ENCODE measurements around the gene CINP.

The CINP gene

GRCh38 chr14:102389246-102389645 lies 26.6 kb upstream of the CINP start:
- Histone ChIP-seq H2BK15ac (ENCODE audit: low read depth, poor library complexity, severe bottlenecking) (no peak overlapping the region), H2BK5ac (ENCODE audit: low read depth, low read length, poor library complexity, severe bottlenecking) (no peak overlapping the region), H3K9me3 (ENCODE audit: control insufficient read depth, low read length) (no peaks in the 10 kb centered on the region), H2AK5ac (ENCODE audit: low read length, severe bottlenecking) (no peak overlapping the region), H2BK120ac (ENCODE audit: low read depth, low read length) (no peak overlapping the region), H3K4me2 (ENCODE audit: low read length, poor library complexity, severe bottlenecking) (no peak overlapping the region), H3K27ac (ENCODE audit: low read length, poor library complexity, severe bottlenecking) (no peak overlapping the region), H3K14ac (ENCODE audit: low read length in 2 of 2) (no peak overlapping the region), H4K91ac (ENCODE audit: low read length) (no peak overlapping the region), H3K4ac (ENCODE audit: low read depth in 1 of 2, low read length in 2 of 2) (no peak overlapping the region), H3K36me3 (ENCODE audit: control insufficient read depth in 1 of 2, insufficient read depth in 2 of 2, low read depth in 1 of 2, low read length in 2 of 2) (peaks cover 6 to 31% of the 10 kb centered on the region in 2 experiments), H3K79me1 (replicated peaks; ENCODE audit: low read length, poor library complexity, severe bottlenecking) (peaks cover 7% of the 10 kb centered on the region), H3K23ac (ENCODE audit: low read length in 2 of 2) (no peak overlapping the region), H3K18ac (ENCODE audit: low read depth in 1 of 2, low read length in 2 of 2) (no peak overlapping the region), H3K27me3 (ENCODE audit: control insufficient read depth in 1 of 2, insufficient read depth in 1 of 2, low read length in 2 of 2) (no peaks in the 10 kb centered on the region), H4K8ac (ENCODE audit: low read length) (no peak overlapping the region), H3K4me3 (ENCODE audit: insufficient read depth in 1 of 2, low read depth in 1 of 2, low read length in 2 of 2) (no peak overlapping the region), H2BK12ac (ENCODE audit: low read length in 2 of 2) (no peak overlapping the region), H2AFZ (ENCODE audit: low read depth, low read length) (no peak overlapping the region), H3K9ac (ENCODE audit: low read length) (no peak overlapping the region), H3K4me1 (ENCODE audit: control insufficient read depth, insufficient read depth, low read depth, low read length) (no peaks in the 10 kb centered on the region)
- WGBS, result 100% methylated on average over 1 of the region's 2 CpGs
- DNase-seq, result no peak

- Histone ChIP-seq H3K4me3 (ENCODE audit: insufficient read depth in 1 of 2, low read depth in 1 of 2, low read length in 2 of 2) (no peak overlapping the region), H3K79me1 (replicated peaks; ENCODE audit: low read length, poor library complexity, severe bottlenecking) (peaks cover 4% of the 10 kb centered on the region), H2AK5ac (ENCODE audit: low read length, severe bottlenecking) (no peak overlapping the region), H4K8ac (ENCODE audit: low read length) (no peak overlapping the region), H2BK5ac (ENCODE audit: low read depth, low read length, poor library complexity, severe bottlenecking) (no peak overlapping the region), H2BK120ac (ENCODE audit: low read depth, low read length) (no peak overlapping the region), H3K4me2 (ENCODE audit: low read length, poor library complexity, severe bottlenecking) (no peak overlapping the region), H3K18ac (ENCODE audit: low read depth in 1 of 2, low read length in 2 of 2) (no peak overlapping the region), H3K4me1 (ENCODE audit: control insufficient read depth, insufficient read depth, low read depth, low read length) (no peaks in the 10 kb centered on the region), H2AFZ (ENCODE audit: low read depth, low read length) (no peak overlapping the region), H2BK15ac (ENCODE audit: low read depth, poor library complexity, severe bottlenecking) (no peak overlapping the region), H4K91ac (ENCODE audit: low read length) (no peak overlapping the region), H2BK12ac (ENCODE audit: low read length in 2 of 2) (no peak overlapping the region), H3K14ac (ENCODE audit: low read length in 2 of 2) (no peak overlapping the region), H3K9ac (ENCODE audit: low read length) (no peak overlapping the region), H3K23ac (ENCODE audit: low read length in 2 of 2) (no peak overlapping the region), H3K36me3 (ENCODE audit: control insufficient read depth in 1 of 2, insufficient read depth in 2 of 2, low read depth in 1 of 2, low read length in 2 of 2) (peaks cover 6 to 37% of the 10 kb centered on the region in 2 experiments), H3K27ac (ENCODE audit: low read length, poor library complexity, severe bottlenecking) (no peak overlapping the region), H3K27me3 (ENCODE audit: control insufficient read depth in 1 of 2, insufficient read depth in 1 of 2, low read length in 2 of 2) (no peaks in the 10 kb centered on the region), H3K4ac (ENCODE audit: low read depth in 1 of 2, low read length in 2 of 2) (no peak overlapping the region), H3K9me3 (ENCODE audit: control insufficient read depth, low read length) (no peaks in the 10 kb centered on the region)
- no peak for DNase-seq
Observed at GRCh38 chr14:102387086-102387485, 24.4 kb upstream of the CINP start.

GRCh38 chr14:102378830-102379229 lies 16.1 kb upstream of the CINP start:
- H3K9ac ChIP-seq (ENCODE audit: low read length), result no peak overlapping the region
- DNase-seq, result no peak
- H3K27me3 ChIP-seq (ENCODE audit: control insufficient read depth in 1 of 2, insufficient read depth in 1 of 2, low read length in 2 of 2), result no peaks in the 10 kb centered on the region
- H2AK5ac ChIP-seq (ENCODE audit: low read length, severe bottlenecking), result no peak overlapping the region
- H2BK15ac ChIP-seq (ENCODE audit: low read depth, poor library complexity, severe bottlenecking), result no peak overlapping the region
- no peak overlapping the region for H2AFZ ChIP-seq (ENCODE audit: low read depth, low read length)
- no peaks in the 10 kb centered on the region for H3K4me1 ChIP-seq (ENCODE audit: control insufficient read depth, insufficient read depth, low read depth, low read length)
- no peaks in the 10 kb centered on the region for H3K9me3 ChIP-seq (ENCODE audit: control insufficient read depth, low read length)
- no peak overlapping the region for H2BK12ac ChIP-seq (ENCODE audit: low read length in 2 of 2)
- H3K23ac ChIP-seq (ENCODE audit: low read length in 2 of 2), result no peak overlapping the region
- peaks cover 12% of the 10 kb centered on the region for H3K79me1 ChIP-seq (replicated peaks; ENCODE audit: low read length, poor library complexity, severe bottlenecking)
- H4K8ac ChIP-seq (ENCODE audit: low read length), result no peak overlapping the region
- no peak overlapping the region for H3K14ac ChIP-seq (ENCODE audit: low read length in 2 of 2)
- WGBS, result over 99% methylated on average over 6 of the region's 9 CpGs
- H4K91ac ChIP-seq (ENCODE audit: low read length), result no peak overlapping the region
- no peak overlapping the region for H3K4ac ChIP-seq (ENCODE audit: low read depth in 1 of 2, low read length in 2 of 2)
- H3K4me3 ChIP-seq (ENCODE audit: insufficient read depth in 1 of 2, low read depth in 1 of 2, low read length in 2 of 2), result no peak overlapping the region
- no peak overlapping the region for H3K27ac ChIP-seq (ENCODE audit: low read length, poor library complexity, severe bottlenecking)
- no peak overlapping the region for H3K18ac ChIP-seq (ENCODE audit: low read depth in 1 of 2, low read length in 2 of 2)
- peaks cover 10 to 44% of the 10 kb centered on the region in 2 experiments for H3K36me3 ChIP-seq (ENCODE audit: control insufficient read depth in 1 of 2, insufficient read depth in 2 of 2, low read depth in 1 of 2, low read length in 2 of 2)
- H3K4me2 ChIP-seq (ENCODE audit: low read length, poor library complexity, severe bottlenecking), result no peak overlapping the region
- no peak overlapping the region for H2BK120ac ChIP-seq (ENCODE audit: low read depth, low read length)
- H2BK5ac ChIP-seq (ENCODE audit: low read depth, low read length, poor library complexity, severe bottlenecking), result no peak overlapping the region

GRCh38 chr14:102377696-102378095 lies 15.0 kb upstream of the CINP start:
- Histone ChIP-seq H3K9me3 (ENCODE audit: control insufficient read depth, low read length) (no peaks in the 10 kb centered on the region), H2AK5ac (ENCODE audit: low read length, severe bottlenecking) (no peak overlapping the region), H3K23ac (ENCODE audit: low read length in 2 of 2) (no peak overlapping the region), H3K4me3 (ENCODE audit: insufficient read depth in 1 of 2, low read depth in 1 of 2, low read length in 2 of 2) (no peak overlapping the region), H4K91ac (ENCODE audit: low read length) (no peak overlapping the region), H3K4ac (ENCODE audit: low read depth in 1 of 2, low read length in 2 of 2) (no peak overlapping the region), H3K9ac (ENCODE audit: low read length) (no peak overlapping the region), H3K14ac (ENCODE audit: low read length in 2 of 2) (no peak overlapping the region), H2AFZ (ENCODE audit: low read depth, low read length) (no peak overlapping the region), H4K8ac (ENCODE audit: low read length) (no peak overlapping the region), H3K4me2 (ENCODE audit: low read length, poor library complexity, severe bottlenecking) (no peak overlapping the region), H3K79me1 (replicated peaks; ENCODE audit: low read length, poor library complexity, severe bottlenecking) (peaks cover 12% of the 10 kb centered on the region), H3K36me3 (ENCODE audit: control insufficient read depth in 1 of 2, insufficient read depth in 2 of 2, low read depth in 1 of 2, low read length in 2 of 2) (peaks cover 10 to 42% of the 10 kb centered on the region in 2 experiments), H3K27me3 (ENCODE audit: control insufficient read depth in 1 of 2, insufficient read depth in 1 of 2, low read length in 2 of 2) (no peaks in the 10 kb centered on the region), H3K18ac (ENCODE audit: low read depth in 1 of 2, low read length in 2 of 2) (no peak overlapping the region), H2BK12ac (ENCODE audit: low read length in 2 of 2) (no peak overlapping the region), H2BK15ac (ENCODE audit: low read depth, poor library complexity, severe bottlenecking) (no peak overlapping the region), H3K4me1 (ENCODE audit: control insufficient read depth, insufficient read depth, low read depth, low read length) (no peaks in the 10 kb centered on the region), H2BK5ac (ENCODE audit: low read depth, low read length, poor library complexity, severe bottlenecking) (no peak overlapping the region), H3K27ac (ENCODE audit: low read length, poor library complexity, severe bottlenecking) (no peak overlapping the region), H2BK120ac (ENCODE audit: low read depth, low read length) (no peak overlapping the region)
- DNase-seq, result no peak
